Activated naive CD8-positive, alpha-beta T cell treated with anti-CD3 and anti-CD28 coated beads, Interleukin-2, amount 10 ng/mL, durations not matched to agents 7 days and 5 days (primary cell): ENCODE measurements around the gene STC2. TPM values are rescaled to one million over a fixed set of nuclear protein-coding genes. Genes with fewer than 3 reads are reported as not detected.
"Not testable (repeated sequence)": the region's sequence is repeated elsewhere in the genome, so short reads cannot be mapped to it uniquely, and the experiment has no call there.

Source experiments
- ATAC-seq: fragments of 150-1000 bp; cut with Tn5 transposase; one replicate; pipeline ENCODE4 v1.10.0; 2021; ENCODE audit warnings: low read depth, moderate library complexity
- POLR2A ChIA-PET: fragments of 350-600 bp; sonication (Branson Sonifier 250); formaldehyde crosslinking; loops from one replicate; lab custom pipeline; 2021; ENCODE audit warnings: antibody characterized with exemption; lab: Charles Lee
- DNase-seq: peaks from one replicate; pipeline ENCODE4 v3.0.0; 2021
- H3K27ac Mint-ChIP-seq: one replicate; pipeline ENCODE4 v1.8.0; 2022; ENCODE audit warnings: mild to moderate bottlenecking, mixed read lengths
- H3K27me3 Mint-ChIP-seq: one replicate; pipeline ENCODE4 v1.8.0; 2022; ENCODE audit warnings: mild to moderate bottlenecking, moderate library complexity, mixed read lengths
- H3K36me3 Mint-ChIP-seq: one replicate; pipeline ENCODE4 v1.8.0; 2021; ENCODE audit warnings: mild to moderate bottlenecking, mixed read lengths
- H3K4me1 Mint-ChIP-seq: one replicate; pipeline ENCODE4 v1.8.0; 2021; ENCODE audit warnings: mixed read lengths
- H3K4me3 Mint-ChIP-seq: one replicate; pipeline ENCODE4 v1.8.0; 2022; ENCODE audit warnings: mild to moderate bottlenecking, moderate library complexity, mixed read lengths
- H3K9me3 Mint-ChIP-seq: one replicate; pipeline ENCODE4 v1.8.0; 2021; ENCODE audit warnings: mixed read lengths
- total RNA-seq, 2 experiments: library from RNA; stranded (reverse); gene quantifications; one replicate each; pipeline ENCODE4 v1.2.3, GENCODE V29; 2021

STC2 gene
- total RNA-seq, result 10 to 100 TPM; 10.9 to 14.7 TPM

GRCh38 chr5:173327948-173328843 is at the start of gene STC2:
Gene STC2 (minus strand): TSS chr5:173328414. CDS start chr5:173328193, 221 bp downstream.
- Mint-ChIP-seq H3K36me3 (peaks cover 27% of the 10 kb centered on the region), H3K4me1 (peaks cover 48% of the 10 kb centered on the region), H3K9me3 (no peaks in the 10 kb centered on the region), H3K27me3 (peaks cover 13% of the 10 kb centered on the region), H3K27ac (peak within 1 kb of the TSS; percentile 93), H3K4me3 (peak within 1 kb of the TSS; percentile 96)
- peak; percentile 62 for ATAC-seq
- POLR2A ChIA-PET, result interaction anchor here (1.0 to 4.9 kb wide), 8 partner anchors 7 to 369 kb away, joined by 3 to 29 read pairs (median 4); partner anchors contain the start of genes ATP6V0E1, BNIP1, BOD1 and RPL26L1
- DNase-seq, result peak; percentile 80

DNA sequence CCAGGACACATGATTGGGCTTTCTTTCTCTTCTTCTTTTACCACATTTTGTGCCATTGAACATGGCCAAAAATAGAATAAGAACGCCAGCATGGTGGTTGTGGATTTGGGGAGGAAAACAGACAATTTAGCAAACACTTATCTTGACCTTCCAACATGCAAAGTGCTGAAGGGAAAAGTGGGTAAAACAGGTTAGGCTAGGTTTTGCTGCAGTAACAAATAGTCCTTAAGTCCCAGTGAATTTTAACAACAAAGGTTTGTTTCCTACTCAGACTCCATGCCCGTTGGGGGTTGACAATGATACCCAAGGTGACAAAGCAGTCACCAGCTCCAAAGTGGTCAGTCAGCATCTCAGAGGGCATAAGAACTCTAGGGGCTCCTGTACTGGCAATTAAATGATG is 43.2 kb upstream of the STC2 start:
- no peaks in the 10 kb centered on the region for H3K36me3 Mint-ChIP-seq
- H3K9me3 Mint-ChIP-seq, result peaks cover 3% of the 10 kb centered on the region
- peaks cover 15% of the 10 kb centered on the region for H3K27me3 Mint-ChIP-seq
- POLR2A ChIA-PET, result no interaction called here
- no peaks in the 10 kb centered on the region for H3K4me1 Mint-ChIP-seq
- H3K27ac Mint-ChIP-seq, result no peak overlapping the region
- ATAC-seq (no peak), DNase-seq (no peak)
- no peak overlapping the region for H3K4me3 Mint-ChIP-seq

- POLR2A ChIA-PET, ATAC-seq, H3K36me3 Mint-ChIP-seq, H3K27ac Mint-ChIP-seq, H3K9me3 Mint-ChIP-seq, H3K4me3 Mint-ChIP-seq, H3K4me1 Mint-ChIP-seq, DNase-seq: not testable (repeated sequence)
- H3K27me3 Mint-ChIP-seq, result peaks cover 21% of the 10 kb centered on the region
Observed at GRCh38 chr5:173363406-173363805, 35.2 kb upstream of the STC2 start.

GRCh38 chr5:173355561-173355960 is 27.3 kb upstream of the STC2 start:
- POLR2A ChIA-PET, result no interaction called here
- Mint-ChIP-seq H3K27ac (no peak overlapping the region), H3K27me3 (peaks cover 32% of the 10 kb centered on the region), H3K36me3 (no peaks in the 10 kb centered on the region), H3K4me1 (no peaks in the 10 kb centered on the region), H3K9me3 (no peaks in the 10 kb centered on the region), H3K4me3 (no peak overlapping the region)
- no peak for ATAC-seq
- no peak for DNase-seq

- ATAC-seq (no peak), DNase-seq (no peak)
- POLR2A ChIA-PET, result no interaction called here
- H3K4me1 Mint-ChIP-seq, result no peaks in the 10 kb centered on the region
- no peaks in the 10 kb centered on the region for H3K36me3 Mint-ChIP-seq
- no peak overlapping the region for H3K27ac Mint-ChIP-seq
- H3K9me3 Mint-ChIP-seq, result no peaks in the 10 kb centered on the region
- H3K27me3 Mint-ChIP-seq, result peaks cover 39% of the 10 kb centered on the region
- no peak overlapping the region for H3K4me3 Mint-ChIP-seq
Observed at GRCh38 chr5:173354645-173355044, 26.4 kb upstream of the STC2 start.

- Mint-ChIP-seq H3K27ac (no peak overlapping the region), H3K36me3 (no peaks in the 10 kb centered on the region), H3K9me3 (no peaks in the 10 kb centered on the region), H3K4me3 (no peak overlapping the region), H3K27me3 (peaks cover 33% of the 10 kb centered on the region), H3K4me1 (no peaks in the 10 kb centered on the region)
- DNase-seq, result no peak
- ATAC-seq, result no peak
- POLR2A ChIA-PET, result no interaction called here
Observed at GRCh38 chr5:173352366-173353349, 24.4 kb upstream of the STC2 start.

GRCh38 chr5:173342813-173343755 is 14.9 kb upstream of the STC2 start:
- no peaks in the 10 kb centered on the region for H3K9me3 Mint-ChIP-seq
- no peak overlapping the region for H3K27ac Mint-ChIP-seq
- H3K4me1 Mint-ChIP-seq, result peaks cover 2% of the 10 kb centered on the region
- no peak for ATAC-seq
- no peak for DNase-seq
- POLR2A ChIA-PET, result no interaction called here
- peaks cover 24% of the 10 kb centered on the region for H3K27me3 Mint-ChIP-seq
- no peak overlapping the region for H3K4me3 Mint-ChIP-seq
- no peaks in the 10 kb centered on the region for H3K36me3 Mint-ChIP-seq

DNA sequence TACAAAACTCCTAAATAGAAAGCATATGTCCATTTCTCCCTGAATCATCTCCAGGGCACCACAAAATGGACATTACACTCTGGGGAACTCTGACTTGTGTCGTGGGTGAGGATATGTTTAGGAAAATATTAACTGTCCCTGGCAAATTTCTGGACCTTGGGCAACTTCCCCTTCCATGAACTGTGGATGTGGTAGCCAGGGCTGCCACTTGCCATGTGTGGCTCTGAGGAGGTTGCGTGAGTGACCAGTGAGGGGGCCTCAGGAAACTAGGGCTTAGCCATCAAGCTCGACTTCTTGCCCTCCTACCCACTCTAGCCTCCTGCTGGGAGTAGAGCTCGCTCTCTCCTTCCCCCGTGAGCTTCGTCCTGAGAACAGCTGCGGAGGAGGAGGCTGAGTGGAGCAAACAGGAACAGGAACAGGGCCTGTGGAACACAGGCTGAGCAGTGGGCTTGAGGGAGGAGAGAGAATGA is 13.8 kb upstream of the STC2 start:
- DNase-seq (no peak), ATAC-seq (no peak)
- H3K4me1 Mint-ChIP-seq, result peaks cover 2% of the 10 kb centered on the region
- H3K4me3 Mint-ChIP-seq, result no peak overlapping the region
- H3K27ac Mint-ChIP-seq, result no peak overlapping the region
- H3K9me3 Mint-ChIP-seq, result no peaks in the 10 kb centered on the region
- H3K36me3 Mint-ChIP-seq, result no peaks in the 10 kb centered on the region
- H3K27me3 Mint-ChIP-seq, result peaks cover 20% of the 10 kb centered on the region
- POLR2A ChIA-PET, result no interaction called here

DNA sequence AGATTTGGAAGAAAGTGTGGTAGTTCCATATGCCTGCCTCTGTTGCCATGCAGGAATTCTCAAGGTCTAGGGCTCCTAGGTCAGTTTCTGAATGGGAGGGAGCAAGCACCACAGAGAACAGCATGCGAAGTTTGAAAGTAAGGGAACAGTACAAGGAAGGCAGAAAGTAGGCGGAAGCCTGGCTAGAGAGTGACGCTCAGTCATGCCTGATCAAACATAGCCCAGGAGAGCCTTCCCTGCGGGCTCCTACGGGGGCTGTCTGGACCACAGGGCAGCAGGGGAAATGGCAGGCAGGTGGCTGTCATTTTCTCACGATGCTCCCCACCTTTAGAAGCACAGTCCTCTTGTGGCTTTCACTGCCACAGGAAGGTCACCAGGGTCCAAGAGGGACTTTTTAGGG is 12.8 kb upstream of the STC2 start:
- H3K9me3 Mint-ChIP-seq, result no peaks in the 10 kb centered on the region
- ATAC-seq, result no peak
- H3K4me3 Mint-ChIP-seq, result no peak overlapping the region
- POLR2A ChIA-PET, result no interaction called here
- H3K27me3 Mint-ChIP-seq, result peaks cover 23% of the 10 kb centered on the region
- no peak for DNase-seq
- peaks cover 3% of the 10 kb centered on the region for H3K4me1 Mint-ChIP-seq
- no peak overlapping the region for H3K27ac Mint-ChIP-seq
- no peaks in the 10 kb centered on the region for H3K36me3 Mint-ChIP-seq

DNA sequence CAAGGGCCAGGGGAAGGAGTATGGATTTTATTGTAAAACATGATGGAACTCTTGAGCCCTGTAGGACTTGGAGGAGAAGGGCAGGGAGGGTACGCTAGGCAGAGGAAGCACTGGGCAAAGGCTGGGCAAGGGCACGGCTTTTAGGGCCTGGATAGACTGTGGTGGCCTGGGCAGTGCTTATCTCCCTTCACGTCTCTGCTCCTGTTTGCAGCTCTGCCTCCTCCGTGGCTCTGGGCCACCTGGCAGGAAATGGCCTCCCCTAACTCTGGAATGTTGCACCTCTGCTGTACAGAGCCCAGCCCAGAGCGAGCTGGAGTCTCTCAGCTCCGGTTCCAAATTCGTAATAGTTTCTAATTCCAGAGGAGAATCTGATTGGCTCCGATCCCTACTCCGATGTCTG is 12.2 kb upstream of the STC2 start:
- H3K4me1 Mint-ChIP-seq, result peaks cover 3% of the 10 kb centered on the region
- peaks cover 25% of the 10 kb centered on the region for H3K27me3 Mint-ChIP-seq
- H3K4me3 Mint-ChIP-seq, result no peak overlapping the region
- ATAC-seq, result no peak
- no peaks in the 10 kb centered on the region for H3K36me3 Mint-ChIP-seq
- POLR2A ChIA-PET, result no interaction called here
- H3K27ac Mint-ChIP-seq, result no peak overlapping the region
- no peak for DNase-seq
- H3K9me3 Mint-ChIP-seq, result no peaks in the 10 kb centered on the region

- DNase-seq, result no peak
- POLR2A ChIA-PET, result interaction anchor here (1.3 kb wide), 1 partner anchor 9 kb away, joined by 4 read pairs; no protein-coding TSS in a partner anchor
- Mint-ChIP-seq H3K4me3 (no peak overlapping the region), H3K9me3 (no peaks in the 10 kb centered on the region), H3K36me3 (no peaks in the 10 kb centered on the region), H3K27me3 (peaks cover 20% of the 10 kb centered on the region), H3K4me1 (peaks cover 2% of the 10 kb centered on the region), H3K27ac (no peak overlapping the region)
- ATAC-seq, result no peak
Observed at GRCh38 chr5:173339286-173339685, 11.1 kb upstream of the STC2 start.

- no peaks in the 10 kb centered on the region for H3K9me3 Mint-ChIP-seq
- no peaks in the 10 kb centered on the region for H3K36me3 Mint-ChIP-seq
- peaks cover 2% of the 10 kb centered on the region for H3K4me1 Mint-ChIP-seq
- POLR2A ChIA-PET, result interaction anchor here (1.3 kb wide), 1 partner anchor 8 kb away, joined by 4 read pairs; no protein-coding TSS in a partner anchor
- H3K27ac Mint-ChIP-seq, result no peak overlapping the region
- DNase-seq (no peak), ATAC-seq (no peak)
- no peak overlapping the region for H3K4me3 Mint-ChIP-seq
- peaks cover 25% of the 10 kb centered on the region for H3K27me3 Mint-ChIP-seq
Observed at GRCh38 chr5:173338380-173339015, 10.3 kb upstream of the STC2 start.
